GM10266 (cell line): ENCODE results near the gene ADAMTS10.
"Not testable (repeated sequence)": the region's sequence is repeated elsewhere in the genome, so short reads cannot be mapped to it uniquely, and the experiment has no call there.

Source experiments
- DNase-seq: peaks from one replicate; pipeline ENCODE4 v3.0.0; 2012; ENCODE audit errors: extremely low spot score
- TF ChIP-seq, protein P1 (sequence below): IDR thresholded peaks from 2 replicates; pipeline ENCODE4 v1.5.1; 2012; ENCODE audit warnings: mild to moderate bottlenecking, low read depth; ENCODE audit not compliant: control insufficient read depth, insufficient read depth; ENCODE audit errors: missing control alignments

Gene ADAMTS10

GRCh38 chr19:8638078-8638619, 27.6 kb upstream of the ADAMTS10 start:
- DNase-seq, result no peak
- TF ChIP-seq, protein P1, sequence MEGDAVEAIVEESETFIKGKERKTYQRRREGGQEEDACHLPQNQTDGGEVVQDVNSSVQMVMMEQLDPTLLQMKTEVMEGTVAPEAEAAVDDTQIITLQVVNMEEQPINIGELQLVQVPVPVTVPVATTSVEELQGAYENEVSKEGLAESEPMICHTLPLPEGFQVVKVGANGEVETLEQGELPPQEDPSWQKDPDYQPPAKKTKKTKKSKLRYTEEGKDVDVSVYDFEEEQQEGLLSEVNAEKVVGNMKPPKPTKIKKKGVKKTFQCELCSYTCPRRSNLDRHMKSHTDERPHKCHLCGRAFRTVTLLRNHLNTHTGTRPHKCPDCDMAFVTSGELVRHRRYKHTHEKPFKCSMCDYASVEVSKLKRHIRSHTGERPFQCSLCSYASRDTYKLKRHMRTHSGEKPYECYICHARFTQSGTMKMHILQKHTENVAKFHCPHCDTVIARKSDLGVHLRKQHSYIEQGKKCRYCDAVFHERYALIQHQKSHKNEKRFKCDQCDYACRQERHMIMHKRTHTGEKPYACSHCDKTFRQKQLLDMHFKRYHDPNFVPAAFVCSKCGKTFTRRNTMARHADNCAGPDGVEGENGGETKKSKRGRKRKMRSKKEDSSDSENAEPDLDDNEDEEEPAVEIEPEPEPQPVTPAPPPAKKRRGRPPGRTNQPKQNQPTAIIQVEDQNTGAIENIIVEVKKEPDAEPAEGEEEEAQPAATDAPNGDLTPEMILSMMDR, result no peak

- not testable (repeated sequence) for DNase-seq
These were observed 26.6 kb upstream of the ADAMTS10 start for GRCh38 chr19:8637070-8637469.

DNA sequence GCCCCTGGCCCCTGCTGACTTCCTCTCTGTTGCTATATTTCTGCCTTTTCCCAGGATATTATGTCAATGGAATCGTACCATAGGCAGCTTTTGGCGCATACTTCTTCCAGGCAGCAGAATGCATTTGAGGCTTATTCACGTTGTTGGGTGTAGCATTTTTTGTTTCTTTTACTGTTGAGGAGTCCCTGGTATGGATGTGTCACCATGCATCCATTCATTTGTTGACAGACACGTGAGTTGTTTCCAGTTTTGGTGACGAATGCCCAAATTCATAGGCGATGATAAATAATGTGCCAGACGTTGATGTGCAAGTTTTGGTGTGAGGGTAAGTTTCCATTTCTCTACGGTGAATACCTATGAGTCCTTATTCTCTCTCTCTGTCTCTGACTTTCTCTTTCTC, 24.9 kb upstream of the ADAMTS10 start:
- DNase-seq, result no peak
- TF ChIP-seq, protein P1, result no peak

GRCh38 chr19:8631425-8631819, 20.9 kb upstream of the ADAMTS10 start:
- TF ChIP-seq, protein P1, result no peak
- DNase-seq, result no peak

GRCh38 chr19:8630796-8631424, 20.4 kb upstream of the ADAMTS10 start:
- TF ChIP-seq, protein P1, result no peak

GRCh38 chr19:8629996-8630683, 19.6 kb upstream of the ADAMTS10 start, which contains the start of gene NFILZ:
NFILZ (plus strand) TSS chr19:8630633; CDS start chr19:8676766, 46,133 bp downstream.
- DNase-seq, result no peak
- TF ChIP-seq, protein P1, result no peak

More at GRCh38 chr19:8630796-8631424, 20.4 kb upstream of the ADAMTS10 start:
- DNase-seq, result no peak

DNA sequence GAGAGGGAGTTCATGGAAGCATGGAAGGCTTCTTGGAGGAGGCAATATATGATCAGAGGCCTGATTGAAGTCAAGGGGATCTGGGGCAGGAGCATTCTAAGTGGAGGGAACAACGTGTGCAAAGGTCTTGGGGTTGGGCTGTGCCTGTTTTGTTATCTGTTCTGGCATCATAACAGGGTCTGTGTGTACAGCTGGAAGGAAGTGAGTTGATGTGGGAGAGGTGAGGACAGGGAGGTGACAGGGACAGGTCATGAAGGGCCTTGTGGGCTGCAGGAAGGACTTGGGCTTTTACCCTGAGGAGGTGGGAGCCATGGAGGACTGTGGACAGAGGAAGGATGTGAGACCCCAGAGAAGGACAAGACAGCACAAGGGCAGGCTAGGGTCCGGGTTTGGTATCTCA, 18.7 kb upstream of the ADAMTS10 start:
- TF ChIP-seq, protein P1, result no peak
- no peak for DNase-seq
